Ovary (tissue), 9 donors: ENCODE measurements around the gene KIAA0930. TPM values are rescaled to one million over a fixed set of nuclear protein-coding genes. Genes with fewer than 3 reads are reported as not detected.

Experiments used
- DNase-seq, 5 donors: peaks; one replicate each; pipeline ENCODE4 v3.0.0-alpha.2; 2019 to 2020
- H3K27ac ChIP-seq, 2 donors: fragments of 200-600 bp; one replicate each; pipeline versions ENCODE4 v1.5.1 to v1.8.0; 2019 to 2022
- H3K27me3 ChIP-seq: fragments of 200-600 bp; one replicate; pipeline ENCODE4 v1.8.0; 2022
- H3K36me3 ChIP-seq: fragments of 200-600 bp; sonication (generic); one replicate; pipeline ENCODE4 v1.5.1; 2019
- H3K4me1 ChIP-seq: one replicate; pipeline ENCODE4 v1.8.1; 2013; ENCODE audit warnings: mild to moderate bottlenecking, moderate library complexity; ENCODE audit not compliant: insufficient read depth
- H3K4me3 ChIP-seq: fragments of 200-600 bp; sonication (generic); one replicate; pipeline ENCODE4 v1.5.1; 2017
- H3K9me3 ChIP-seq, 2 donors: fragments of 200-600 bp in 1 of 2; sonication (generic) in 1 of 2; one replicate each; pipeline versions ENCODE4 v1.5.1 to v1.8.1; 2013 to 2019; ENCODE audit warnings: mild to moderate bottlenecking in 1 of 2, moderate library complexity in 1 of 2
- CTCF ChIP-seq, 3 donors: fragments of 450-650 bp in 2 of 3; fragments of 200-600 bp in 1 of 3; IDR thresholded peaks; one replicate each; pipeline versions ENCODE4 v1.5.1 to v1.8.0; 2016 to 2022; ENCODE audit warnings: antibody characterized with exemption in 3 of 3, mild to moderate bottlenecking in 1 of 3
- EP300 ChIP-seq: sonication (generic); formaldehyde crosslinking; IDR thresholded peaks from one replicate; pipeline ENCODE4 v1.6.1; 2017; ENCODE audit warnings: antibody characterized with exemption
- POLR2A ChIP-seq: fragments of 450-650 bp; IDR thresholded peaks from one replicate; pipeline ENCODE4 v1.6.1; 2017; ENCODE audit warnings: antibody characterized with exemption, mild to moderate bottlenecking, moderate library complexity
- WGBS, 3 donors: extraction: QIAGEN DNeasy Blood & Tissue Kit in 1 of 3; methylation state at CpG; one replicate each; pipeline versions ENCODE4 v1.1.5 to v1.1.7; 2013 to 2017; 5-methylcytosine and 5-hydroxymethylcytosine counted together
- intact Hi-C, 4 donors: fragments of 100-400 bp; cut with DNase I; formaldehyde crosslinking; loops; one replicate each; pipeline versions ENCODE4 v1.11.0 to v1.15.1; 2022 to 2023
- polyA plus RNA-seq, 2 donors: library from polyadenylated mRNA; stranded (reverse); fragments of 200-250 nt in 1 of 2; fragments of 350-450 nt in 1 of 2; fragmentation: Illumina TruSeq in 1 of 2; extraction: RNeasy Lipid Tissue Mini Kit (QIAGEN cat#74804) in 1 of 2; gene quantifications; one replicate each; pipeline ENCODE4 v1.2.3, GENCODE V29; 2013 to 2014
- total RNA-seq, 7 donors: library from RNA; depleted of rRNA in 2 of 7; stranded (reverse); fragments of >200 nt in 2 of 7; fragmentation: NEBNext Ultra II Directional in 3 of 7; extraction: Animal tissue kit (Norgen Biotek cat#: 25700) in 3 of 7; gene quantifications; one replicate each; pipeline versions ENCODE4 v1.1.0 to v1.2.4, GENCODE V29; 2016 to 2023
- donor health status: DM: no; HTN: no; CAD: no; lungs with moderate emphysema.
- donor health status: DM: no; HTN: no; CAD: no.
- donor health status: Bipolar disorder and iron deficiency.
- donor health status: DM: yes; HTN: yes; CAD: no.
- donor health status: DM: no; HTN: no; CAD: no.
- donor health status: DM: yes; HTN: yes; CAD: no.

The KIAA0930 gene
- total and polyA plus RNA-seq, 9 donors = 14.8 to 40.0 (median 33.1) TPM

- 77 to 81% (median 77%) methylated on average over 4 of the region's 4 CpGs for WGBS, 3 donors
- TF ChIP-seq CTCF (IDR thresholded peaks at IDR 0.05) (no peak), EP300 (no peak), POLR2A (no peak)
- intact Hi-C loops = no loop called here
- Histone ChIP-seq H3K4me3 (no peak overlapping the region), H3K4me1 (peaks cover 4% of the 10 kb centered on the region), H3K9me3 (no peaks in the 10 kb centered on the region), H3K27me3 (no peaks in the 10 kb centered on the region), H3K27ac (no peak overlapping the region), H3K36me3 (no peaks in the 10 kb centered on the region)
- no peak for DNase-seq
Observed at GRCh38 chr22:45190202-45190872, 50.4 kb downstream of the KIAA0930 start.

GRCh38 chr22:45188779-45189178 lies 51.9 kb downstream of the KIAA0930 start:
- peaks cover 4% of the 10 kb centered on the region for H3K4me1 ChIP-seq
- no peak overlapping the region for H3K27ac ChIP-seq
- H3K36me3 ChIP-seq = no peaks in the 10 kb centered on the region
- no peak overlapping the region for H3K4me3 ChIP-seq
- TF ChIP-seq EP300 (no peak), CTCF (IDR thresholded peaks at IDR 0.05) (no peak), POLR2A (no peak)
- H3K9me3 ChIP-seq = no peaks in the 10 kb centered on the region
- H3K27me3 ChIP-seq = no peaks in the 10 kb centered on the region
- DNase-seq = no peak
- WGBS, 3 donors = 76 to 78% (median 76%) methylated on average over 16 of the region's 16 CpGs
- intact Hi-C loops = no loop called here

GRCh38 chr22:45187891-45188290 lies 52.8 kb downstream of the KIAA0930 start:
- TF ChIP-seq POLR2A = no peak
- TF ChIP-seq EP300 = no peak
- no peak for TF ChIP-seq CTCF (IDR thresholded peaks at IDR 0.05)
- intact Hi-C loops = no loop called here
- WGBS, 3 donors = 50 to 58% (median 54%) methylated on average over 4 of the region's 4 CpGs
- Histone ChIP-seq H3K27me3 (no peaks in the 10 kb centered on the region), H3K4me1 (peaks cover 3% of the 10 kb centered on the region), H3K4me3 (no peak overlapping the region), H3K36me3 (no peaks in the 10 kb centered on the region), H3K27ac (no peak overlapping the region), H3K9me3 (no peaks in the 10 kb centered on the region)
- no peak for DNase-seq

GRCh38 chr22:45185718-45186514 lies 54.8 kb downstream of the KIAA0930 start:
- DNase-seq = no peak

More at GRCh38 chr22:45185718-45186514, 54.8 kb downstream of the KIAA0930 start:
- Histone ChIP-seq H3K27ac (no peak overlapping the region), H3K27me3 (no peaks in the 10 kb centered on the region), H3K36me3 (no peaks in the 10 kb centered on the region), H3K4me3 (no peak overlapping the region), H3K4me1 (no peaks in the 10 kb centered on the region), H3K9me3 (no peaks in the 10 kb centered on the region)
- 84 to 86% (median 85%) methylated on average over 16 of the region's 16 CpGs for WGBS, 3 donors
- intact Hi-C loops = no loop called here
- TF ChIP-seq POLR2A = no peak
- no peak for TF ChIP-seq EP300
- TF ChIP-seq CTCF (IDR thresholded peaks at IDR 0.05) = no peak
